HL-60 (cell line): ENCODE results near the gene RNASE8.

Experiments used
- DNase-seq, 2 experiments: peaks; one replicate each; pipeline ENCODE4 v3.0.0-alpha.2; 2010 to 2020; ENCODE audit warnings: low read depth in 1 of 2, low spot score in 1 of 2
- H3K27ac ChIP-seq: fragments of 250-450 bp; sonication (Bioruptor Pico); replicated peaks from 2 replicates; pipeline ENCODE4 v1.5.1; 2020; ENCODE audit warnings: mild to moderate bottlenecking, moderate library complexity
- H3K27me3 ChIP-seq: fragments of 250-450 bp; sonication (Bioruptor Pico); 2 replicates; pipeline ENCODE4 v1.5.1; 2021; ENCODE audit warnings: mild to moderate bottlenecking, moderate library complexity; ENCODE audit not compliant: insufficient read depth, poor library complexity, severe bottlenecking
- H3K4me3 ChIP-seq: replicated peaks from 2 replicates; pipeline ENCODE4 v1.5.1; 2011; ENCODE audit warnings: mild to moderate bottlenecking, control low read depth, low read length; ENCODE audit not compliant: insufficient read depth
- GABPA ChIP-seq: IDR thresholded peaks from 2 replicates; pipeline ENCODE4 v1.6.1; 2012; ENCODE audit warnings: low read depth
- POLR2AphosphoS5 ChIP-seq: IDR thresholded peaks from 2 replicates; pipeline ENCODE4 v1.6.1; 2012; ENCODE audit warnings: low read depth
- SPI1 ChIP-seq: IDR thresholded peaks from 2 replicates; pipeline ENCODE4 v1.6.1; 2012; ENCODE audit warnings: low read depth, mild to moderate bottlenecking, borderline replicate concordance
- TF ChIP-seq, protein P1 (sequence below): IDR thresholded peaks from 2 replicates; pipeline ENCODE4 v1.6.1; 2012; ENCODE audit warnings: low read depth; ENCODE audit not compliant: insufficient replicate concordance
- TF ChIP-seq, protein P2 (sequence below): IDR thresholded peaks from one replicate; pipeline ENCODE4 v1.5.1; 2011; ENCODE audit warnings: low read length, control low read depth, inconsistent platforms; ENCODE audit not compliant: insufficient read depth

Gene RNASE8

DNA sequence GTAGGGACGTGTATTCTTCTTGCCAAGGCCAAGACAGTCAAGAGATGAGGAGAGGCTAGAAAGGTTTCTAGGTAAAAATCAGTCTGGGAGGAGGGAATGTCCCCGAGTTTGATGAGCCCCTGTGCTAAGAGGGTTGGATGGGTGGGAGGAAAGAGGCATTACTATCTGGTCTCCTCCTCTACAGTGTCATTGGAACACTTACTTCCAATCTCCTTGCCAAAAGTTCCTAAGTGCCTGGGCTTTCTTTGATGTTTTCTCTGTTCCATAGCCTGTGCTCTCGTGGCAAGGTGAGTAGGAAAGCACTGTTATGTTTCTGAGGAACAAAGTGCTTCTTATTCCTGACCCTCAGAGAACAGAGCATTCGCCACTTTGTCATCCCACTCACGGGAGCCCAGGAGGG, 22.9 kb upstream of the RNASE8 start, which contains the start of gene RNASE13:
Gene RNASE13, minus strand, starts transcription at position 101 of the 400 bp plus-strand sequence. CDS start 519 bp downstream, outside the sequence.
- TF ChIP-seq, protein P1, sequence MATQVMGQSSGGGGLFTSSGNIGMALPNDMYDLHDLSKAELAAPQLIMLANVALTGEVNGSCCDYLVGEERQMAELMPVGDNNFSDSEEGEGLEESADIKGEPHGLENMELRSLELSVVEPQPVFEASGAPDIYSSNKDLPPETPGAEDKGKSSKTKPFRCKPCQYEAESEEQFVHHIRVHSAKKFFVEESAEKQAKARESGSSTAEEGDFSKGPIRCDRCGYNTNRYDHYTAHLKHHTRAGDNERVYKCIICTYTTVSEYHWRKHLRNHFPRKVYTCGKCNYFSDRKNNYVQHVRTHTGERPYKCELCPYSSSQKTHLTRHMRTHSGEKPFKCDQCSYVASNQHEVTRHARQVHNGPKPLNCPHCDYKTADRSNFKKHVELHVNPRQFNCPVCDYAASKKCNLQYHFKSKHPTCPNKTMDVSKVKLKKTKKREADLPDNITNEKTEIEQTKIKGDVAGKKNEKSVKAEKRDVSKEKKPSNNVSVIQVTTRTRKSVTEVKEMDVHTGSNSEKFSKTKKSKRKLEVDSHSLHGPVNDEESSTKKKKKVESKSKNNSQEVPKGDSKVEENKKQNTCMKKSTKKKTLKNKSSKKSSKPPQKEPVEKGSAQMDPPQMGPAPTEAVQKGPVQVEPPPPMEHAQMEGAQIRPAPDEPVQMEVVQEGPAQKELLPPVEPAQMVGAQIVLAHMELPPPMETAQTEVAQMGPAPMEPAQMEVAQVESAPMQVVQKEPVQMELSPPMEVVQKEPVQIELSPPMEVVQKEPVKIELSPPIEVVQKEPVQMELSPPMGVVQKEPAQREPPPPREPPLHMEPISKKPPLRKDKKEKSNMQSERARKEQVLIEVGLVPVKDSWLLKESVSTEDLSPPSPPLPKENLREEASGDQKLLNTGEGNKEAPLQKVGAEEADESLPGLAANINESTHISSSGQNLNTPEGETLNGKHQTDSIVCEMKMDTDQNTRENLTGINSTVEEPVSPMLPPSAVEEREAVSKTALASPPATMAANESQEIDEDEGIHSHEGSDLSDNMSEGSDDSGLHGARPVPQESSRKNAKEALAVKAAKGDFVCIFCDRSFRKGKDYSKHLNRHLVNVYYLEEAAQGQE: no peak
- TF ChIP-seq POLR2AphosphoS5: no peak
- no peak for TF ChIP-seq GABPA
- TF ChIP-seq SPI1: no peak
- TF ChIP-seq, protein P2, sequence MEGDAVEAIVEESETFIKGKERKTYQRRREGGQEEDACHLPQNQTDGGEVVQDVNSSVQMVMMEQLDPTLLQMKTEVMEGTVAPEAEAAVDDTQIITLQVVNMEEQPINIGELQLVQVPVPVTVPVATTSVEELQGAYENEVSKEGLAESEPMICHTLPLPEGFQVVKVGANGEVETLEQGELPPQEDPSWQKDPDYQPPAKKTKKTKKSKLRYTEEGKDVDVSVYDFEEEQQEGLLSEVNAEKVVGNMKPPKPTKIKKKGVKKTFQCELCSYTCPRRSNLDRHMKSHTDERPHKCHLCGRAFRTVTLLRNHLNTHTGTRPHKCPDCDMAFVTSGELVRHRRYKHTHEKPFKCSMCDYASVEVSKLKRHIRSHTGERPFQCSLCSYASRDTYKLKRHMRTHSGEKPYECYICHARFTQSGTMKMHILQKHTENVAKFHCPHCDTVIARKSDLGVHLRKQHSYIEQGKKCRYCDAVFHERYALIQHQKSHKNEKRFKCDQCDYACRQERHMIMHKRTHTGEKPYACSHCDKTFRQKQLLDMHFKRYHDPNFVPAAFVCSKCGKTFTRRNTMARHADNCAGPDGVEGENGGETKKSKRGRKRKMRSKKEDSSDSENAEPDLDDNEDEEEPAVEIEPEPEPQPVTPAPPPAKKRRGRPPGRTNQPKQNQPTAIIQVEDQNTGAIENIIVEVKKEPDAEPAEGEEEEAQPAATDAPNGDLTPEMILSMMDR: no peak
- Histone ChIP-seq H3K27ac (no peak within 1 kb of the TSS), H3K27me3 (no peaks in the 10 kb centered on the region), H3K4me3 (no peak within 1 kb of the TSS)
- no peak for DNase-seq

DNA sequence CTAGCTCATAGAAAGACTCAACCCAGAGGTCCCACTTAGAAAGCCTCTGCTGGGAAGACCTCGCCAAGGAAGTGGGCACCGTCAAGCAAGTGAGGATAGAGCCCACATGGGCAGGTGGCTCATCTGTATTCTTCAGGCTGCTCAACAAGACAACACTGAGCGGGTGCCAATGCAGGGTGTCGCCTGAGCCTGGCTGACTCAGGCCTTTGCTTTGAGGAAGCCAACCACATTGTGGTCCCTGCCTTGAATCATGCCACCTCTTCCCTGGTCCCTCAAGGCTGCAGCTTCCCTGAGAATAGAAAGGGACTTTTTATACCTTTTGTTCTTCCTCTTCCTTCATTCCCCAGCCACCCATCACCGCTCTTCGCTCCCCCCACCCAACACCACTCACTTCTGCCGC, 20.9 kb upstream of the RNASE8 start:
- Histone ChIP-seq H3K4me3 (no peak overlapping the region), H3K27me3 (no peaks in the 10 kb centered on the region), H3K27ac (no peak overlapping the region)
- DNase-seq: no peak
- TF ChIP-seq POLR2AphosphoS5: no peak

DNA sequence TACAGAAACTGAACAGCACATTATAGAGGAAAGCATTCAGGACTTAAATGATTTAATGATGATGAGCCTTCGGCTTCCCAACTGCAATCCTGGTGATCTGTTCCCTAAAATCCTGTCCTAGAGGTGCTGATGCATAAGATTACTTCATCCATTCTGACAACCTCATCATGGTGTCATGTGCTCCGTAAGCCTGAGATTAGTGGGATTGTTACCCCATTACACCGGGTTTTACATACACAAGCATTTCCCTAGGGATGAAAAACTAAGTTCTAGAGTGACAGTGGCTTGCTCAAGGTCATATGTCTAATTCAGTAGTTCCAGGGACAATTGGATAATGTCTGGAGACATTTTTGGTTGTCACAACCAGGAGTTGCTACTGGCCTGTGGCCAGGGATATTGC, 20.5 kb upstream of the RNASE8 start:
- no peak overlapping the region for H3K4me3 ChIP-seq
- no peak for DNase-seq
- H3K27me3 ChIP-seq: no peaks in the 10 kb centered on the region
- H3K27ac ChIP-seq: no peak overlapping the region
- TF ChIP-seq, protein P2: no peak
- TF ChIP-seq SPI1 (no peak), GABPA (no peak), POLR2AphosphoS5 (no peak)
- TF ChIP-seq, protein P1: no peak

DNA sequence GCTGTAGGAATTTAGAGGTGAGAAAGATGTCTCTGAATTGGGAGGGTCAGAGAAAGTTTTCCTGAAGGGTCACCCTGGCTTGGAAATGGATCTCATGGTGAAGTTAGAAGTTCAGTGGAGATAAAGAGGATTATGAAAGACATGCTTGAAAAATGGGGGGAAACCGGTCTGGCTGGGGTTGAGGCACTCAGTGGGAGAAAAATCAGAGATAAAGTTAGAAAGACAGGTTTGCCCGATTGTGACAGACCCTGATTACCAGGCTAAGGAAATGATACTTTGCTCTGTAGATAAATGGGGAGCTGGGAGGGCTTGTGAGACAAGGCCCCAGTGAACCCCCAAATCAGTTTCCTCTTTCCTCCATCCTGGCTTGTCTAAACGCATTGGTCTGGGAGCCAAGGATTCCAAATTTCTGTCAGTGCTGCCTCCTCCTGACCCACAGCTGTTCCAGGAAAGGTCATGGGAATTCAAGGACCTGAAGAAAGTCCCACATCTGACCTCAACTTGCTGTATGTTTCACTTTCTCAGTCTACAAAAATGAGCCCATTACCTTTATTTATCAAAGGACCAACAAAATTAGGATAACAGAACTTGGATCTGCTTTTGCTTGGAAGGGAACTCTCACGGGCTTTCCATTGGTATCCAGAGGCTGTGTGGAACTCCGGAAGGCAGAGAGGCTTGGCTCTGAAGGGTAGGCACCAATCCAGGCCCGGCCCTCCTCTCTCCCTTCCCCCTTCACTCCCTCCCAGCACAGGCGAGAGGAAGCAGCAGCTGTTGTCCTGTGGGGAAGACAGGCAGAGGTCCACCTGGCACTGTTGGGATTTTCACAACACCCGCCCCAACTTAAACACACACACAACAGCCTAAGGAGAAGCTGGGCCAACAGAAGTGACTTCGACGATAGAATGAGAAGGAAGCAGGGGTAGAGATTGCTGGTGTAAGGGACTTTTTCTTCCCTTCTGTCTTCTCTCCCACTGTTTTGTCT, 18.9 kb upstream of the RNASE8 start:
- H3K27ac ChIP-seq: no peak overlapping the region
- no peak for DNase-seq

More for the DNA sequence above, 18.9 kb upstream of the RNASE8 start:
- Histone ChIP-seq H3K27me3 (no peaks in the 10 kb centered on the region), H3K4me3 (no peak overlapping the region)
- TF ChIP-seq, protein P2: no peak
- TF ChIP-seq GABPA (no peak), SPI1 (no peak), POLR2AphosphoS5 (no peak)
- TF ChIP-seq, protein P1: no peak
